ENCODE measurements around the gene ZMYND15. TPM values are rescaled to one million over a fixed set of nuclear protein-coding genes. Genes with fewer than 3 reads are reported as not detected.
"Not testable (repeated sequence)": the region's sequence is repeated elsewhere in the genome, so short reads cannot be mapped to it uniquely, and the experiment has no call there.

Gene ZMYND15, protein sequence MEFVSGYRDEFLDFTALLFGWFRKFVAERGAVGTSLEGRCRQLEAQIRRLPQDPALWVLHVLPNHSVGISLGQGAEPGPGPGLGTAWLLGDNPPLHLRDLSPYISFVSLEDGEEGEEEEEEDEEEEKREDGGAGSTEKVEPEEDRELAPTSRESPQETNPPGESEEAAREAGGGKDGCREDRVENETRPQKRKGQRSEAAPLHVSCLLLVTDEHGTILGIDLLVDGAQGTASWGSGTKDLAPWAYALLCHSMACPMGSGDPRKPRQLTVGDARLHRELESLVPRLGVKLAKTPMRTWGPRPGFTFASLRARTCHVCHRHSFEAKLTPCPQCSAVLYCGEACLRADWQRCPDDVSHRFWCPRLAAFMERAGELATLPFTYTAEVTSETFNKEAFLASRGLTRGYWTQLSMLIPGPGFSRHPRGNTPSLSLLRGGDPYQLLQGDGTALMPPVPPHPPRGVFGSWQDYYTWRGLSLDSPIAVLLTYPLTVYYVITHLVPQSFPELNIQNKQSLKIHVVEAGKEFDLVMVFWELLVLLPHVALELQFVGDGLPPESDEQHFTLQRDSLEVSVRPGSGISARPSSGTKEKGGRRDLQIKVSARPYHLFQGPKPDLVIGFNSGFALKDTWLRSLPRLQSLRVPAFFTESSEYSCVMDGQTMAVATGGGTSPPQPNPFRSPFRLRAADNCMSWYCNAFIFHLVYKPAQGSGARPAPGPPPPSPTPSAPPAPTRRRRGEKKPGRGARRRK
- polyA plus RNA-seq (2012; ENCODE audit: insufficient read depth, insufficient read length, low read depth): not detected

DNA sequence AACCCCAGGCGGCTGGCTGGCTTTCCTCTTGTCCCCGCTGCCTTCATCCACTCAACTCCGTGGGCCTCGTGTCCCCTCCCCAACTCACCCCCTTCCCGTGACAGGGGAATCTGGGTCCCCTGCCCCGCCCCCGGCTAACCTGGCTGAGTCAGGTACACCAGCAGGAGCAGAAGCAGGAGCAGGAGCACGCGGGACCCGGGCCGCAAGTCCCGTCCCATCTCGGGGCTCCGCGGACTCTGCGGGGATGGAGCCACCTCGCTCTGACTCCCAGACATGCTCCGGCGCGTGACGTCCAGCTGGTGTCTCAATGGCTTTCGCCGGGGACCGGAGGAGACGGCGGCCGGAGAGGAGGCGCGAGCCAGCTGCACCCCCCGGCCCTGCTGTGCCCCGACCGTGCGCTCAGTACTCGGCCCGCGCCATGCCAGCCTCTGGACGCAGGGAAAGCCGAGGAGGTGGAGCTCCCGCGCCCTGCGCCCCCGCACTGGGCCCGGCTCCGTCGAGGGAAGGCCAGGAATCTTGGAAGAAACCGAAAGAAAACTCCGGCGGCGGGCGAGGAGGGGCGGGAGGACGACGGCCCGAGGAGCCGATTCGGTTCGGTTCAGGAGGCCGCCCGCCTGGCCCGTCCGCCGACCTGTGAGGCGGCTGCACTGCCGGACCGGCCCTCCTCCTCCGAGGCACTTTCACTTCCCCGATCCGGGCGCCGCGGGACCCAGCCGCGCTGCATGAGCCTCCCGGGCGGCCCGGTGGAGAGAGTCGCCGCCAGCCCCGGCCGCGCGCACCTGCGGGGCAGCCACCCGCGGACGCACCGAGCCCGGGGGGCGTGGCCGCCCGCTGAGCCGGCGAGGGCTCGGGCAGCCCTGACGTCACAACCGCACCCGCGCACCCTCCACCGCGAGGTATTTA is at the start of gene ZMYND15, which contains the start of gene CXCL16:
TSS of gene ZMYND15 (plus strand) at position 712 of the 903 bp plus-strand sequence. CDS start 716 bp downstream, outside the sequence.
TSS of gene CXCL16 (minus strand) at position 807 of the 903 bp plus-strand sequence. CDS start at position 218, 589 bp downstream.
- no peaks in the 10 kb centered on the region for H3K36me3 ChIP-seq
- H3K27me3 ChIP-seq: peaks cover 33% of the 10 kb centered on the region
- no peaks in the 10 kb centered on the region for H3K4me1 ChIP-seq
- TF ChIP-seq, protein P1, sequence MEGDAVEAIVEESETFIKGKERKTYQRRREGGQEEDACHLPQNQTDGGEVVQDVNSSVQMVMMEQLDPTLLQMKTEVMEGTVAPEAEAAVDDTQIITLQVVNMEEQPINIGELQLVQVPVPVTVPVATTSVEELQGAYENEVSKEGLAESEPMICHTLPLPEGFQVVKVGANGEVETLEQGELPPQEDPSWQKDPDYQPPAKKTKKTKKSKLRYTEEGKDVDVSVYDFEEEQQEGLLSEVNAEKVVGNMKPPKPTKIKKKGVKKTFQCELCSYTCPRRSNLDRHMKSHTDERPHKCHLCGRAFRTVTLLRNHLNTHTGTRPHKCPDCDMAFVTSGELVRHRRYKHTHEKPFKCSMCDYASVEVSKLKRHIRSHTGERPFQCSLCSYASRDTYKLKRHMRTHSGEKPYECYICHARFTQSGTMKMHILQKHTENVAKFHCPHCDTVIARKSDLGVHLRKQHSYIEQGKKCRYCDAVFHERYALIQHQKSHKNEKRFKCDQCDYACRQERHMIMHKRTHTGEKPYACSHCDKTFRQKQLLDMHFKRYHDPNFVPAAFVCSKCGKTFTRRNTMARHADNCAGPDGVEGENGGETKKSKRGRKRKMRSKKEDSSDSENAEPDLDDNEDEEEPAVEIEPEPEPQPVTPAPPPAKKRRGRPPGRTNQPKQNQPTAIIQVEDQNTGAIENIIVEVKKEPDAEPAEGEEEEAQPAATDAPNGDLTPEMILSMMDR (IDR thresholded peaks at IDR 0.05; ENCODE audit: low read depth, low read length): no peak
- H3K9me3 ChIP-seq: no peaks in the 10 kb centered on the region
- peak; percentile 11 for DNase-seq
- peak within 1 kb of the TSS; percentile 47 for H3K4me3 ChIP-seq (ENCODE audit: low read depth, low read length)

DNA sequence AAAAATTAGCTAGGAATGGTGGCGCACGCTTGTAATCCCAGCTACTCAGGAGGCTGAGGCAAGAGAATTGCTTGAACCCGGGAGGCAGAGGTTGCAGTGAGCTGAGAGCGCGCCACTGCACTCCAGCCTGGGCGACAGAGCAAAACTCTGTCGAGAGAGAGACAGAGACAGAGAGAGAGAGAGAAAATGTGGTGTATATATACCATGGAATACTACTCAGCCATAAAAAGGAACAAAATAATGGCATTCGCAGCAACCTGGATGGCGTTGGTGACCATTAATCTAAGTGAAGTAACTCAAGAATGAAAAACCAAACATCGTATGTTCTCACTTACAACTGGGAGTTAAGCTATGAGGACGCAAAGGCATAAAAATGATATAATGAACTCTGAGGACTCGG is 49.8 kb upstream of the ZMYND15 start:
- H3K4me3 ChIP-seq (ENCODE audit: low read depth, low read length); H3K9me3 ChIP-seq; H3K36me3 ChIP-seq; H3K4me1 ChIP-seq; H3K27me3 ChIP-seq; DNase-seq: not testable (repeated sequence)

DNA sequence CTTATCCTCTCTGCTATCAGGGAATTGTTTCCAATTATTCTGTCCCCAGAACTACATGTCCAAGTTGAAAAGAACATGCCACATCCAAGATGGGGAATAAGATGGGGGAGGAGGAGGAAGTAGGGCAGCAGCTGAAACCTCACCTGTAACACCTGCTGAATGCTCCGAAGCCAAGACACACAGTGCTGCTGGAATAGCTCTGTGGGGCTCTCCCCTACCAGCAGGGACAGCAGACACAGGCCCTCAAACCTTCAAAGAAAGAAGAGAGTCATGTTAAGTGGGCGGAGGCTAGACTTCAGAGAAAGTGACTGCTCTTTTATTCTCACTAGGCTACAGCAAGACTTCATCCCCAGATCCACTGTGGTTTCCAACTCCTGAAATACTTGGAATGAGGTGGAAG is 48.9 kb upstream of the ZMYND15 start:
- H3K4me3 ChIP-seq (ENCODE audit: low read depth, low read length): no peak overlapping the region
- TF ChIP-seq, protein P1 (IDR thresholded peaks at IDR 0.05; ENCODE audit: low read depth, low read length): no peak
- H3K9me3 ChIP-seq: no peaks in the 10 kb centered on the region
- H3K4me1 ChIP-seq: no peaks in the 10 kb centered on the region
- no peak for DNase-seq
- no peaks in the 10 kb centered on the region for H3K27me3 ChIP-seq
- H3K36me3 ChIP-seq: peaks cover 7% of the 10 kb centered on the region

DNA sequence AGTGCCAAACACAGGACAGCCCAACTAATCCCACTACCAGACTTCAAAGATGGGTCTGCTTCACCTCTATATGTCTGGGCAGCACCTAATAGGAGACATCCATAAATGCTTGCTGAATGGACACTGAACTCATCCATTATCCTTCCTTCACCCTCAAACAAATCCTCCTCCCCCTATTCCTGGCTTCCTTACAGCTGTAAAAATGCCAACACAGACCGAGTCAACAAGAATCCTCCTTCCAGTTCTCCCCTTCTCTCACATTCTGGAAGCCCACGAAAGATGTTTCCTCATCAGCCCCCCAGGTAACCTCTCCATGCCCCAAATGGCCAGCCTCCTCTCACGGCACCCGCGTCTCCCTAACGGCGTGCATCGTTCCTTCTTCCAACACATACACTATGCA is 47.9 kb upstream of the ZMYND15 start:
- H3K4me3 ChIP-seq (ENCODE audit: low read depth, low read length): no peak overlapping the region
- TF ChIP-seq, protein P1 (IDR thresholded peaks at IDR 0.05; ENCODE audit: low read depth, low read length): no peak
- H3K36me3 ChIP-seq: peaks cover 5% of the 10 kb centered on the region
- no peaks in the 10 kb centered on the region for H3K9me3 ChIP-seq
- no peak for DNase-seq
- no peaks in the 10 kb centered on the region for H3K27me3 ChIP-seq
- no peaks in the 10 kb centered on the region for H3K4me1 ChIP-seq

DNA sequence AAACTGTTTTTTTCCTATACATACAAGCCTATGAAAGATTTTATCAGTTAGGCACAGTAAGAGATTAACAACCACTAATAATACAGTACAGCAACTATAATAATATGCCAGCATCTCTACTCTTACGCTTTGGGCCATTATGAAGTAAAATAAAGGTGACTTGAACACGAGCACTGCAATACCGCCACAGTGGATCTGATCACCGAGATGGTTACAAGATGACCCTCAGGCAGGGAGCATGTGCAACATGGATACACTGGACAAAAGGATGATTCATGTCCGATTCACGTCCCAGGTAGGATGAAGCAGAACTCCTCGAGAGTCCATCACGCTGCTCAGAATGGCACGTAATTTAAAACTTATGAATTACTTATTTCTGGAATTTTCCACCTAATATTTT is 46.2 kb upstream of the ZMYND15 start:
- no peak overlapping the region for H3K4me3 ChIP-seq (ENCODE audit: low read depth, low read length)
- no peaks in the 10 kb centered on the region for H3K4me1 ChIP-seq
- TF ChIP-seq, protein P1 (IDR thresholded peaks at IDR 0.05; ENCODE audit: low read depth, low read length): no peak
- H3K9me3 ChIP-seq: no peaks in the 10 kb centered on the region
- H3K27me3 ChIP-seq: no peaks in the 10 kb centered on the region
- H3K36me3 ChIP-seq: peaks cover 4% of the 10 kb centered on the region
- DNase-seq: no peak

DNA sequence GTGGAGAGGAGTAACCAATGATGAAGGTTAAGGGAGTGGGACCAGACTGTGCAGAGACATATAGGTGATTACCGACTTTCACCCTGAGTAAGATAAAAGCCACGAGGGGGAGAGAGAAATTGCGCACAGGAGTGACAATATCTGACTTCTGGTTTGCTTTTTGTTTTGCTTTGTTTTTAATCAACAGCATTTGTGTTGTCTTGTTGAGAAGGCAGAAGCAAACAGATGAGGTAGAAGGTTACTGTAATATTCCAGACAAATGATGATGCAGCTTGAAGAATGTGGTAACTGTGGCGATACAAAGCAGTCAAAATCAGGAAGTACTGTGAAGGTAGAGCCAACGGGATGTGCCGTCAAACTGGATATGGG is 43.2 kb upstream of the ZMYND15 start:
- Histone ChIP-seq H3K27me3 (no peaks in the 10 kb centered on the region), H3K9me3 (no peaks in the 10 kb centered on the region), H3K4me1 (no peaks in the 10 kb centered on the region), H3K36me3 (no peaks in the 10 kb centered on the region), H3K4me3 (ENCODE audit: low read depth, low read length) (no peak overlapping the region)
- no peak for DNase-seq
- TF ChIP-seq, protein P1 (IDR thresholded peaks at IDR 0.05; ENCODE audit: low read depth, low read length): no peak

DNA sequence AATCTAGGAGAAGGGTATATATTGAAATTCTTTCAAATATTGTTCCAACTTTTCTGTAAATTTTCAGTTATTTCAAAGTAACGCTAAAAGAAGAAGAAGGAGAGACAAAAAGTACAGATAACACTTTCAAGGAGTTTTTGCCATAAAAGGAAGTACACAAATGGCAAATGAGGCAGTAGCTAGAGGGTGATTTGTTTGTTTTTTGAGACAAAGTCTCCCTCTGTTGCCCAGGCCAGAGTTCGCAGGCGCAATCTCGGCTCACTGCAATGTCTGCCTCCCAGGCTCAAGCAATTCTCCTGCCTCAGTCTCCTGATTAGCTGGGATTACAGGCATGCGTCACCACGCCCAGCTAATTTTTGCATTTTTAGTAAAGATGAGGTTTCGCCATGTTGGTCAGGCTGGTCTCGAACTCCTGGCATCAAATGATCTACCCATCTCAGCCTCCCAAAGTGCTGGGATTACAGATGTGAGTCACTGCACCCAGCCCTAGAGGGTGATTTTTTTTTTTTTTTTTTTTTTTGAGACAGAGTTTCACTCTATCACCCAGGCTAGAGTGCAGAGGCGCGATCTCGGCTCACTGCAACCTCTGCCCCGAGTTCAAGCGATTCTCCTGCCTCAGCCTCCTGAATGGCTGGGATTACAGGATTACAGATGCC is 40.1 kb upstream of the ZMYND15 start:
- H3K36me3 ChIP-seq; H3K27me3 ChIP-seq; H3K4me3 ChIP-seq (ENCODE audit: low read depth, low read length); DNase-seq; H3K4me1 ChIP-seq; H3K9me3 ChIP-seq: not testable (repeated sequence)

All from BE2C (cell line).